Astrocyte of the cerebellum (primary cell): Measurements from ENCODE around the gene CTDSPL2.
"Not testable (repeated sequence)": the region's sequence is repeated elsewhere in the genome, so short reads cannot be mapped to it uniquely, and the experiment has no call there.

Experiments used
- DNase-seq: peaks from one replicate; pipeline ENCODE4 v3.0.0-alpha.2; 2011; ENCODE audit warnings: low read depth
- H3K4me3 ChIP-seq: 2 replicates; pipeline ENCODE4 v1.5.1; 2011; ENCODE audit warnings: mild to moderate bottlenecking, low read depth, low read length, moderate library complexity
- CTCF ChIP-seq: IDR thresholded peaks from 2 replicates; pipeline ENCODE4 v1.5.1; 2012; ENCODE audit warnings: low read length, low read depth, moderate library complexity, mild to moderate bottlenecking; ENCODE audit errors: missing control alignments
- in situ Hi-C: cut with HindIII; loops from 2 replicates; pipeline ENCODE4 v1.10.0; 2017; ENCODE audit warnings: low sequenced_read_pairs

CTDSPL2 gene

GRCh38 chr15:44545913-44546802 is 118.7 kb downstream of the CTDSPL2 start:
- in situ Hi-C loops, result no loop called here
- peak; percentile 51 for TF ChIP-seq CTCF
- no peak for DNase-seq
- H3K4me3 ChIP-seq, result no peak overlapping the region

GRCh38 chr15:44549152-44549551 is 121.7 kb downstream of the CTDSPL2 start:
- in situ Hi-C loops, H3K4me3 ChIP-seq, DNase-seq: not testable (repeated sequence)

GRCh38 chr15:44550256-44550655 is 122.8 kb downstream of the CTDSPL2 start:
- H3K4me3 ChIP-seq, result no peak overlapping the region
- peak; percentile 29 for TF ChIP-seq CTCF
- in situ Hi-C loops, result no loop called here
- DNase-seq, result peak; percentile 19

- DNase-seq, result no peak
These were observed 123.3 kb downstream of the CTDSPL2 start for GRCh38 chr15:44550734-44551133.

GRCh38 chr15:44554934-44555723 is 127.7 kb downstream of the CTDSPL2 start:
- no peak overlapping the region for H3K4me3 ChIP-seq
- no peak for DNase-seq
- TF ChIP-seq CTCF, result no peak
- in situ Hi-C loops, result no loop called here

More at GRCh38 chr15:44550734-44551133, 123.3 kb downstream of the CTDSPL2 start:
- H3K4me3 ChIP-seq, result no peak overlapping the region
- in situ Hi-C loops, result no loop called here
- TF ChIP-seq CTCF, result no peak

GRCh38 chr15:44560926-44561325 is 133.5 kb downstream of the CTDSPL2 start:
- H3K4me3 ChIP-seq, DNase-seq, in situ Hi-C loops: not testable (repeated sequence)

- no peak for DNase-seq
- TF ChIP-seq CTCF, result no peak
- in situ Hi-C loops, result no loop called here
- H3K4me3 ChIP-seq, result no peak overlapping the region
These were observed 138.1 kb downstream of the CTDSPL2 start for GRCh38 chr15:44565387-44566154.
